Measurements from ENCODE around the gene NLGN3.
"Not testable (repeated sequence)": the region's sequence is repeated elsewhere in the genome, so short reads cannot be mapped to it uniquely, and the experiment has no call there.

The NLGN3 gene

DNA sequence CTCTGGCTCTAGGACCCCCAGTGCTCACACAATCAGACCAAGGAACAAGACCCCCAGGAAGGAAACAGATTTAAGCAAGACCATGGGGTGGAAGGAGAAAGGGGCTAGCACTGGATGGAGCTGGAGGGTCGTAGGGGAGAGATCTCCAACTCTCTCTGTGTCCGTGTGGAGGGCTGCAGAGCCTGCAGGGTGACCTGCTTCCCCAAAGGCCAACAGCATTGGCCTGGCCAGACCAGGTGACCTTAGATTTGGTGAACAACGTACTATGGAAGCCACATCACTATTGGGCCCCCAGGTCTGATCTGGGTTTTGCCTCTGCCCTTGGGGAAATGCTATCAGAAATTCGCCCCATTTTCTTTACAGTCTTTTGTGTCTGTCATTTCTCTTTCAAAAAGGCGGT, 26.0 kb downstream of the NLGN3 start:
- DNase-seq: no peak

DNA sequence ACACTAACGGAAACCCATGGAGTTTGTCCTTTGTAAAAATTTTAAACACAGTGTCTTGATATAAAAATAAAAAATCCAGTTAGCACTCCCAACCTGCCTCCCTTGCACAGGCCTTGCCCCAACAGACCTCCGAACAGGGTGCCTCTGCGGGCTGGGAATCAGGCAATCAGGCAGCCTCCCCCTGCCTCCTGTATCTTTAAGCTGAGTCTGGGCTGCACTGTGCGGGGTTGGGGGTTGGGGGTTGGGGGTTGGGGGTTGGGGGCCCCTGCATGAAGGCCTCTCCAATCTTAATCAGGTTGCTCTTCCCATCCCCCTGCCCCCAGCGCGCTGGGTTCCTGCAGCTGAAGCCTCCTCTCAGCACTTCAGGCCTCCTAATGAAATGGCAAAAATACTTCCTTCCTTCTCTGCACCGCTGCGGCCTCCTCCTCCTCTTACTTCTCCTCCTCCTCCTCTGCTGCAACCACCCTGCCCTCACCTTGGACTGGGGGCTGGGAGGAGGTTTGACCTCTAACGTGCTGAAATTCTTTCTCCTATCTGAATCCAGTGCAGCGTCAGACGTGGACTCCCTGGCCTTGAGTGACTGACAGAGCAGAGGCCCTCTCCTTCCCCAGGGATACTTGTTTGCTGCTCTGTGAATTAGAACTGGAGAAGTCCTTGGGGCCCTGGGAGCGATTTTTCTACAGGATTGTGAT, 26.6 kb downstream of the NLGN3 start:
- no peak for DNase-seq

DNA sequence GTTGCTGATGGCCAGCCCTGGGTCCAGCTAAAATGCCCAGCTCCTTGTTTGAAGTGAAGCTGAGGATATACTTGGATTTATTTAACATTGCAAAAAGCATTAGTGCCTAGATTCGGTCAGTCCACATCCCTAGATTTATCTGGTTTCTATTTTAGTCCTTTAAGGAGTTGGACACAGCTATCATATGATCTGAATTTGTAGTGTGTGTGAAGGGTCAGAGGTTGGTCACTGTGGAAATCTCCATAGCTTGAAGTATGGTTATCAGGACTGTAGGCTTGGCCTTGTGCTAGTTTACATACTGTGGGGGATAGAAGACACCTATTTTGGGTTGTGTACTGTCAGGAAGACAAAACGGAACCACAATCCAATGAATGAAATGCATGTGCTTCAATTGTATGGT, 28.8 kb downstream of the NLGN3 start:
- no peak for DNase-seq

DNA sequence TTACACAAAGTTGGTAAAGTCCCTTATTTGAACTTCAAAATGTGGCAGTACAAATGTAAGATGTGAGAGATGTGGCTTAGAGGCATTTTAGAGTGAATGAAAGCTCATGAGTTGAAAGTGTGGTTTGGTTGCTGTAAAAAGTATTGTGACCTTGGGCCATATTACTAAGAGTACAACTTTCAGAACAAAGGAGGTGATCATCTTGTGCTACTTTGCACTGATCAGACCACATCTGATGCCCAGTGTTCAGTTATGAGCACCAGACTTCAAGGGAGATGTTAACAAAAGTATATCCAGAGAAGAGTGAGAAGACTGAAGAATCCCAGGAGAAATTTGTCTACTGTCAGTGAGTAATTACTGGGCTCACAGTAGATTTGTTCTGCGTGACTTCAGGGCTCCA, 30.2 kb downstream of the NLGN3 start:
- no peak for DNase-seq

- DNase-seq: no peak
These were observed 30.9 kb downstream of the NLGN3 start for GRCh38 chrX:71175531-71175930.

- DNase-seq: no peak
These were observed 32.7 kb downstream of the NLGN3 start for GRCh38 chrX:71177327-71177726.

- peak in 4 of 5 experiments; percentile 5 to 50 (median 15) for DNase-seq
These were observed 34.3 kb downstream of the NLGN3 start for GRCh38 chrX:71178908-71179307.

DNA sequence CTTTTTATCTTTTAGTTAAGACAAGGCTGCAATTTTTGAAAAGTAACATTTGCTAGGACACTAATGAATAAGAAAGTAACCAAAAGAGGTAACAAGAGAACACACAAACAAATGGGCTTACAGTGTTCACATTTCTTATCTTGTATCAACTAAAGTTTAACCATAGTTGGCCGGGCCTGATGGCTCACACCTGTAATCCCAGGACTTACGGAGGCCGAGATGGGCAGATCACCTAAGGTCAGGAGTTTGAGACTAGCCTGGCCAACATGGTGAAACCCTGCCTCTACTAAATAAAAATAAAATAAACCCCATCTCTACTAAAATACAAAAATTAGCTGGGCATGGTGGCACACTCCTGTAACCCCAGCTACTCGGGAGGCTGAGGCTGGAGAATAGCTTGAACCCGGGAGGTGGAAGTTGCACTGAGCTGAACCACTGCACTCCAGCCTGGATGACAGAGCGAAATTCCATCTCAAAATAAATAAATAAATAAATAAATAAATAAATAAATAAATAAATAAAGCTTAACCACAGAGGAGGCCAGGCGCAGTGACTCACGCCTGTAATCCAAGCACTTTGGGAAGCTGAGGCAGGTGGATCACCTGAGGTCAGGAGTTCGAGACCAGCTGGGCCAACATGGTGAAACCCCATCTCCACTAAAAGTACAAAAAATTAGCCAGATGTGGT, 36.1 kb downstream of the NLGN3 start:
- not testable (repeated sequence) for DNase-seq

- peak in 3 of 5 experiments; percentile 20 to 66 (median 30) for DNase-seq
These were observed 36.9 kb downstream of the NLGN3 start for GRCh38 chrX:71181558-71181909.

DNA sequence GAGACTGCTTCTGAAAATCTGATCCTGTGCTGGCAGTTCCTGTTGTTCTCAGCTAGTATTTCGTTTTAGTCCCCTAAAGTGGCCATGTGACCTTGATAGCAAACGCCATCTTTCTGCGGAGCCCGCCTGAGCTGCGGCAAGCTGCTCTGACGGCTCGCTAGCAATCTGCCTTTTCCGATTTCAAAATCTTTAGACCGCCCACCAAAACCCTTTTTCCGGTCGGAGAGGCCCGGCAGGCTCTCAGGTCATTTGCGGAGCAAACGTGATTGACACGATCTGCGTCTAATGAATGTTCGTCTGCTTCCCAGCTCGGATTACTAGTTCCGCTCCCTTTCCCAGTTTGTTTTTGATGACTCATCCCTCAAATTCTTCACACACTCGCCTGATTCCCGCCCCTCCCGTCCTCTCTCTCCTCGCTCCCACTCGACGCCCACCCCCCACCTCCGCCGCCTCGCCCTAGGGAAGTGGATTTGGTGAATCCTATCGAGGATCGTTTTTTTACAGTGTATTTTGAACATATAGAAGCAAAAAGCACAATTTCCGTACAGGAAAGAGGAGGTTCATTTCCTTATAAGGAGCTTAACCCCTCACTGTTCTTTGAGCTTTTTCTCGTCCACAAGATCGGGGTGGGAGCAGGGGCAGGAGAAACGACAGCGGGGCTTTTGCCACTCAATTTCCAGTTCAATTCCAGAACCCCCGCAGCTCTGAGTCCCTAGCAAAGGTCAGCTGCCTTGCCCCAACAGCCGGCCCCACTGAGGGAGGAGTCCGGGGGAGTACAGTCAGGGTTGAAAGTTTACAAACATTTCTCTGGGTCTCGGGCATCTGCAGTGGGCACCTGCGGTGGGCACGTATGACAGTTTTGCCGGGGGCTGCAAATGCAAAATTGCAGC, 37.5 kb downstream of the NLGN3 start:
- DNase-seq: peak; percentile 38 to 95 (median 75)

DNA sequence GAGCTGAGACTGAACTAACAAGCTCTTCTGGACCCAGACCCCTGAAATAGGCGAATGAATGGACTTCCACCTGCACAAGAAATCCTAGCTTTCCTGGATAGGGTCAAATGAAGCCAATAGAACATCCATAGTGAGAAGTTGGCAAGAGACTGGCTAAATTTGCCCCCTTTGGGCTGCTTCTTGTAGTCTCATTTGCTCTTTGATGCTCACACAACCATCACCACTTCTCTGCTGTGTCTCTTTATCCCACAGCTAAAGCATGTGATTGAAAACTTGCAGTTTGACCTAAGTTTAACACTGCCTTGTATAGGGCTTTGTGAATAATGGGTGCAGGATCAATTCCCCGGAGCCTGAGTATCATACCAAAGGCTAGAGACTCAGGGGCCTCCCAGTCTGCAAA, 38.2 kb downstream of the NLGN3 start:
- DNase-seq: no peak

DNA sequence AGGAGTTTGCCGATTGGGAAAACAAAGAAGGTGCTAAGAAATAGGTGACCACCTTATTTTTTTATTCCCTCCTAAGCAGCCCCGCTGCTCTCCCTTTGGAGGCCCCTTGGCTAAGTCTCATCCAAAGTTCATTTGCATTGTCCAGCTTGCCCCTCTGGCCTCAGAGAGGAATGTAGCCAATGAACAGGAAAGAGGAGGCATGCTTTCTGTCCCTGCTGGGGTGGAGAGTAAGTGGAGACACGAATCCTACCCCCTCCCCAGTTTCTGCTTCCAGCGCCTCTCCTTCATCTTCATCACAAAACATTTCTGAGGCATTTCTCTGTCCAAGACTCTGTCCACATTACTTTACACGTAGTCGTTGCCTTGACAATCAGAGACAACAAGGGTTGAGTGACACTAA, 38.7 kb downstream of the NLGN3 start:
- no peak for DNase-seq

DNA sequence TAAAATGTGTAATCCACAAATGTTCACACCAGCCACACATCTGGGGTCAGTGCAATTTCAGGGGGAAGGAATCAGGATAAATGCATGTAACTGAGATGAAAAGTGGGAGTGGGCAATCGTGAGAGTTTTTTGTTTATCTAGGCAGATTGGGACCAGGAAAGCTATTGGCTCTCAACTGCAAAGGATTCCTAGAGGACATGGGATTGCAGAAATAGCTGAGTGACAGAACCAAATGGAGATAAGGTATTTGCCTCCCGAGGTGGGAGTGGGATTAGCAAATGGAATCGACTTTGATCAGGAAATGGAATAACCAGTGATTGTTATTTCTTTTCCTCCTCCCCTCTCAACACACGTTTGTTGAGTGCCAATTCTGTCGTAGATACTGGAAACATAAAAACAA, 39.5 kb downstream of the NLGN3 start:
- DNase-seq: no peak

- no peak for DNase-seq
These were observed 40.3 kb downstream of the NLGN3 start for GRCh38 chrX:71184803-71185495.

- DNase-seq: no peak
These were observed 46.6 kb downstream of the NLGN3 start for GRCh38 chrX:71191248-71191647.

GRCh38 chrX:71195964-71196649, 51.5 kb downstream of the NLGN3 start:
- peak in 2 of 5 experiments; percentile 46 to 66 for DNase-seq

- DNase-seq: peak in 1 of 5 experiments; percentile 65
These were observed 53.4 kb downstream of the NLGN3 start for GRCh38 chrX:71198066-71198465.

- no peak for DNase-seq
These were observed 54.8 kb downstream of the NLGN3 start for GRCh38 chrX:71199252-71200008.

DNA sequence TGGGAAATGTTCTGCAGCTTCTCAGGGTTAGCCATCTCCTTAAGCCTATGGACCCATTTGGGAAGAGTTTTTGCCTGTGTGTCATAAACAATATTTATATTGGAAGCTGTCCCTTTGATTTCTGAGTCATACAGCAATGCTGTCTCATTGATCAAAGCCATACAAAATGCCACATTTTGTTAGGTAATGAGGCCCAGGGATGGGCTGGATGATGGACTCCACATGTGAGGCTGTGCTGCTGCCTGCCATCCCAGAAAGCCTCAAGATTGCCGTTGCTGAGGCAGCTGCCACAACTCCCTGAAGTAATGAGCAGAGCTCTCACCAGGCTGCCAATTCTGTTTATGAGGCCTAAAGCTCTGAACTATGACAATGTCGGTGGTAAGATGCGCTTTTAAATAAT, 66.2 kb downstream of the NLGN3 start:
- DNase-seq: no peak

DNA sequence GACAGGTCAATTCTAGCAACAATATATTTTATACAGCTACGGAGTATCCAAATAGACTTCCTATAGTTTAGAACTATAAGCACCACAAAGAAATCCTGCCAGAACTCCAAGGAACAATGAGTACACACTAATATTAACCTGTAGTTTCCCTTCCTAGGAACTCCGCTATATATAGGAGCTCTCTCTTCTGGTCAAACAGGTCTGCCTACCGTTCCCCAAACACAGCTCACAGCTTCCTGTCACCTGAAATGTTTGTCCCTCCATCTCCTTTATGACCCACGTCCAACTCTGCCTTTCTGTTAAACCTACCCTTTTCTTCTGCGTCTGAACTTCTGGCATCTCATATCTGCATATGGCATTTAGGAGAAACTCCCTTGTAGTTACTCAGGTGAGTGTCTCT, 67.9 kb downstream of the NLGN3 start:
- DNase-seq: no peak

DNA sequence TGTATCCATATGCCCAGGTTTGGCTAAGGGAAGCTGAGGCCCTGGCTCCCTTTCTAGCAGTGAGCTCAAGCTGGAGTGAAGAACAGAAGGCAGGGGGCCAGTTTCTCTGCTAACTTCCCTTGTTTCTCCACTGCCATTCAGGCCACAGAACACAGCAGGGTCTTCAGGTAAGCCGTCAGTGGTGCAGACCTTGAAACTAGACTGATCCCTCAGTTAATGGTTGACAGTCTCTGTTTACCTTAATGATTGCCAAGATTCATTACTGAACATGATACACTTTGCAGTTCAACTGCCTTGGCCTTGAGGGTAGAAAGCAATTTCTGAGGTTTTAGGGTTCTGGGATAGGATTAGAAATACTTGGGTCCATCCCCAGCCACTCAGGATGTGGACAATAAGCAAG, 69.5 kb downstream of the NLGN3 start:
- no peak for DNase-seq

All from T-helper 2 cell (primary cell).